Immature natural killer cell (primary cell): ENCODE results near the gene ODF4. TPM values are rescaled to one million over a fixed set of nuclear protein-coding genes. Genes with fewer than 3 reads are reported as not detected.

ENCODE experiments used
- polyA plus RNA-seq, 3 donors: library from polyadenylated mRNA; unstranded; fragments of 300-500 nt; fragmentation: Illumina TruSeq; gene quantifications; one replicate each; pipeline ENCODE4 v1.2.3, GENCODE V29; 2021

The ODF4 gene
- polyA plus RNA-seq, 3 donors from 2014 or later: not detected

Other genes starting within 250 kb of the ODF4 start
- gene ALOXE3, start 221.3 kb upstream of the ODF4 start, polyA plus RNA-seq: not detected
- not detected for gene HES7, start 215.7 kb upstream of the ODF4 start, polyA plus RNA-seq
- gene PER1, start 187.4 kb upstream of the ODF4 start, polyA plus RNA-seq: 1 to 10 TPM; 3.5 to 8.5 (median 4.5) TPM
- 10 to 100 TPM; 33.6 to 93.6 (median 39.5) TPM for gene VAMP2, start 176.9 kb upstream of the ODF4 start, polyA plus RNA-seq
- gene TMEM107, start 163.5 kb upstream of the ODF4 start, polyA plus RNA-seq: 10 to 100 TPM; 53.3 to 69.3 (median 64.0) TPM
- gene BORCS6, start 149.7 kb upstream of the ODF4 start, polyA plus RNA-seq: 10 to 100 TPM; 24.0 to 38.8 (median 27.5) TPM
- gene AURKB, start 129.3 kb upstream of the ODF4 start, polyA plus RNA-seq: 1 to 10 TPM in 2 of 3 donors, under 1 TPM in 1; 0.60 to 3.1 (median 1.6) TPM
- 10 to 100 TPM in 2 of 3 donors, 1 to 10 TPM in 1; 9.7 to 30.7 (median 15.9) TPM for gene CTC1, start 91.8 kb upstream of the ODF4 start, polyA plus RNA-seq
- 10 to 100 TPM in 2 of 3 donors, 1 to 10 TPM in 1; 5.4 to 18.2 (median 14.4) TPM for gene PFAS, start 90.6 kb upstream of the ODF4 start, polyA plus RNA-seq
- 10 to 100 TPM; 94.7 to 99.7 (median 99.1) TPM for gene RANGRF, start 51.2 kb upstream of the ODF4 start, polyA plus RNA-seq
- 1 to 10 TPM in 2 of 3 donors, under 1 TPM in 1; 0.91 to 2.6 (median 2.0) TPM for gene SLC25A35, start 44.4 kb upstream of the ODF4 start, polyA plus RNA-seq
- not detected for gene ARHGEF15, start 29.6 kb upstream of the ODF4 start, polyA plus RNA-seq
- 1,000 to 10,000 TPM in 1 of 3 donors, 100 to 1,000 TPM in 2; 683 to 1,109 (median 864) TPM for gene RPL26, start 43.4 kb downstream of the ODF4 start, polyA plus RNA-seq
- gene RNF222, start 58.0 kb downstream of the ODF4 start, polyA plus RNA-seq: under 1 TPM in 1 of 3 donors, not detected in 2; 0.13 TPM
- gene NDEL1, start 96.0 kb downstream of the ODF4 start, polyA plus RNA-seq: 10 to 100 TPM; 37.2 to 75.0 (median 54.4) TPM